Breast epithelium (tissue), 3 donors: ENCODE data around the gene RIPK1.
"Not testable (repeated sequence)": the region's sequence is repeated elsewhere in the genome, so short reads cannot be mapped to it uniquely, and the experiment has no call there.

Experiments
- POLR2A ChIP-seq: fragments of 450-650 bp; IDR thresholded peaks from one replicate; pipeline ENCODE4 v1.6.1; 2016; ENCODE audit warnings: antibody characterized with exemption, mild to moderate bottlenecking, moderate library complexity
- TF ChIP-seq, protein P1 (sequence below), 3 donors: fragments of 450-650 bp; IDR thresholded peaks; one replicate each; pipeline ENCODE4 v1.5.1; 2016 to 2017; ENCODE audit warnings: antibody characterized with exemption in 3 of 3, mild to moderate bottlenecking in 3 of 3, moderate library complexity in 3 of 3

DNA sequence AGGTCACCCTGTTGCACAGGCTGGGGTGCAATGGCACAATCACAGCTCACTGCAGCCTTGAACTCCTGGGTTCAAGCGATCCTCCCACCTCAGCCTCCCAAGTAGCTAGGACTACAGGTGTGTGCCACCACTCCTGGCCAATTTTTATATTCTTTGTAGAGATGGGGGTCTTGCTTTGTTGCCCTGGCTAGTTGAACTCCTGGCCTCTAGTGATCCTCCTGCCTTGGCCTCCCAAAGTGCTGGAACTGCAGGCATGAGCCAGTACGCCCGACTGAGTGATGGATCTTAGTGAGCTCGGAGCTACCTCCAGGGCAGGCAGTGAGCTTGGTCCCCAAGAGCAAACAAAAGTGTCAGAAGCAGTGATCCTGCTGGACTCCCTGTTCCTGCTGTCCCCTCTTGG, 20.3 kb upstream of the RIPK1 start:
- not testable (repeated sequence) for TF ChIP-seq POLR2A
- TF ChIP-seq, protein P1, sequence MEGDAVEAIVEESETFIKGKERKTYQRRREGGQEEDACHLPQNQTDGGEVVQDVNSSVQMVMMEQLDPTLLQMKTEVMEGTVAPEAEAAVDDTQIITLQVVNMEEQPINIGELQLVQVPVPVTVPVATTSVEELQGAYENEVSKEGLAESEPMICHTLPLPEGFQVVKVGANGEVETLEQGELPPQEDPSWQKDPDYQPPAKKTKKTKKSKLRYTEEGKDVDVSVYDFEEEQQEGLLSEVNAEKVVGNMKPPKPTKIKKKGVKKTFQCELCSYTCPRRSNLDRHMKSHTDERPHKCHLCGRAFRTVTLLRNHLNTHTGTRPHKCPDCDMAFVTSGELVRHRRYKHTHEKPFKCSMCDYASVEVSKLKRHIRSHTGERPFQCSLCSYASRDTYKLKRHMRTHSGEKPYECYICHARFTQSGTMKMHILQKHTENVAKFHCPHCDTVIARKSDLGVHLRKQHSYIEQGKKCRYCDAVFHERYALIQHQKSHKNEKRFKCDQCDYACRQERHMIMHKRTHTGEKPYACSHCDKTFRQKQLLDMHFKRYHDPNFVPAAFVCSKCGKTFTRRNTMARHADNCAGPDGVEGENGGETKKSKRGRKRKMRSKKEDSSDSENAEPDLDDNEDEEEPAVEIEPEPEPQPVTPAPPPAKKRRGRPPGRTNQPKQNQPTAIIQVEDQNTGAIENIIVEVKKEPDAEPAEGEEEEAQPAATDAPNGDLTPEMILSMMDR (IDR thresholded peaks at IDR 0.05), result not testable (repeated sequence)
